ENCODE results near the gene MTG2.

Gene MTG2

DNA sequence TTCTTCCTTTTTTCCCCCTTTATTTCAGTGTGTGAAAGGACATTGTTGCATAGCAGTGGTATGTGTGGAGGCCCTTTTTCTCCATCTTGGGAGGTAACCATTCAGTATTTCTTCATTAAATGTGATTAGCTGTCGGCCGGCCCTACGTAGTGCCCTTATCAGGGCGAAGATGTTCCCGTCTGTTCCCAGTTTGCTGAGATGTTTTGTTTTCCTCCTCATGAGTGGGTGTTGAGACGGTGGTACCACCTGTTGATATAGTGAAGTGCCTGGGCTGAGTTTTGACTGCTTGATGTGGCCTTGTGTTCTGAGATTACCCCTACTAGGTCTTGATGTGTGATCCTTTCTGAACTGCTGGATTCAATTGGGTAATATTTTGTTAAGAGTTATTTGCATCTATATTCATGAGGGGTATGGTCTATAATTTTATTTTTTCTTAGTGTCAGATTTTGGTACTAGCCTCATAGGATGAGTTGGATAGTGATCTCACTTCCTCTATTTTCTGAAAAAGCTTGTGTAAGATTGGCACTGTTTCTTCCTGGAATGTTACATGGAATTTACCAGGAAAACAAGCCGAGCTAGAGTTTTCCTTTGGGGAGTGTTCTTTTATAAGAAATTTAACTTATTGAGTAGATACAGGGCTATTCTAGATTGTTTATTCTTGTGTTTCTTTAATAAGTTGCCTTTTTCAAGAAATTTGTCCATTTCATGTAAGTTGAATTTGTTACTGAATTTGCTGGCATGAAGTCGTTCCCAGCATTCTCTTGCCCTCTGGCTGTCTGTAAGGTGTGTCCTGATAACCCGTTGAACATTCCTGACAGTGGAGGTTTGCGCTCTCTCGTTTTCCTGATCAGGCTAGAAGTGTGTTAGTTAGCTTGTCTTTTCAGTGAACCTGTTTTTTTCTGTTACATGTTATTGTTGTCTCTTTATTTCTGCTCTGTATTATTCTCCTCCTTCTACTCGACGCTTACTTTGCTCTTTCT, 4.3 kb downstream of the MTG2 start:
- no peak for DNase-seq

DNA sequence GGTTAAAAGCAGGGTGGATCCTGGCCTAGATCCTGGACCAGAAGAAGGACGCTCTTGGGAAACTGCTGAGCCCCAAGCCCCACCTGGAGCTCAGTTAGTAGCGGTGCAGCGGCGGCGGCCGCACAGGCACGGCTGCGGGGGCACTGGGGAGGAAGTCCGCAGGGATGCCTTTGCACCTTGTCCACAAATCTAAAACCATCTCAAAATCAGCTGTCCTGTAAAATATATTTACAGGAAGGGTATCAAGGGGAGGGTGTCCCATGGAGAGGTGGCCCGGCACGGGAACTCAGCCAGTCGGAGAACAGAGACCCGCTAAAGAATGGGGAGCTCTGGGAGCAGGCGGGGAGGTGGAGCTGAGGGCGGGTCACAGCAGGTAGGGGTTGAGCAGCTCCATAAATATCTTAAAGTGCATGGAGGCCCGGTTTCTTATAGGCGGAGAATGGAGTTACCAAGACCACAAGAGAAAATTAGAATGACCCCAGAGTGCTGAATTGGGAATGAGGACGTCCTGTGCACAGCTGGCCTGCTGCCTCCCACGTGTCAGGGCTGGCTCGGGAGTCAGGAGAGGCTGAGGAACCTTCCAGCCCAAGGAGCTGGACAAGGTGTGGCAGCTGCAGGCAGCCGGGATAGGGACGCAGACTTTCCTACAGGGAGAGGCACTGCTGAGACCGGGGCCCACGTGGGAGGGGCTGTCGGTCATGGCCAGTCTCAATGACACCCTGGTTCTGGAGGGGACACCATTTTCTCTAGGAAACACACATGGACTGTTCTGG, 8.0 kb downstream of the MTG2 start:
- DNase-seq, result no peak

DNA sequence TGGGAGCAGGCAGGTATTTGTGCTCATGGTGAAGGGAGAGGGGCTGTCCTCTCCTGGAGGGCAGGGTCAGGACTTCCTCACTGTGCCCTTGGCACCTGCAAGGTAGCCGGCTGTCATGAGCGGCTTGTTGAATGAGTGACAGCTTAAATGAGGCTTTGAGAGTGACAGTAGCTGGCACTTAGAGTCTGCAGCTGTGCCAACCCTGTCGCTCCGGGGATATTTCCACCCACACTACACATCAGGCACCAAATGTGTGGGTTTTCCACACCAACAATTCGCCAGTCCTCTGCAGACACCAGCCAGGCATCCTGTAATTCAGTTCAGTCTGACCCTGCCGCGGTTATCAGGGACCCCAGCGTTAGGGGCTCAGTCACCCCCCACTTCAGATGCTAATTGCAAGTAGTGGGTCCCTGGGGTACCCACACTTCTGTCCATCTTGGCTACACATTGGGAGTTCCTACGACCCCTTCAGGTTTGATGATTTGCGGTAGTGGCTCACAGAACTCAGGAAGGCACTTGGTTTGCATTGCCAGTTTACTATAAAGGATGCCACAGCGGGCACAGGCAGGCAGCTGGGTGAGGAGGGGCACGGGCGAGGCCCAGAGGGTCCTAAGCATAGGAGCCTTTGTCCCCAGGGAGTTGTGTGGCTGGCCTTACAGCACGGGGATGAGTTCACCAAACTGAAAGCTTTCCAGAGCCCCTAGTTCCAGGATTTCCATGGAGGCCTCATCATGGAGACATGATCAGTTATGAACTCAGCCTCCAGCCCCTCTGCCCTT, 9.1 kb downstream of the MTG2 start:
- DNase-seq, result no peak

DNA sequence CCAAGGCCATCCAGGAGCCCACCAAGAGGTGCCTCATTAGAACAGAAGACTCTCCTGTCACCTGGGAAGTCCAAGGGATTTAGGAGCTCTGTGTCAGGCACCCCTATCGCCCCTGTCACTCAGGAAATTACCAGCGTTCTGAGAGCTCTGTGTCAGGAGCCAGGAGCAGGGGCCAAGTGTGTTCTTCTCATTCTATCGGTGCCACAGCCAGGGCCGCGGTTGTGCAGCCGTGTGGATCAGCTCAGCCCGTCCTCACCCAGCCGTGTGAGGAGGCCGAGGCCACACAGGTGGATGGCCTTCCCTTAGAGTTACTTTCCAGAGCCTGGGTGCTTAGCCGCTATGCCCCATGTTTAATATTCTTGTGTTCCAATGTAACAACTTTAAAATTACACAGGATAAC, 9.8 kb downstream of the MTG2 start:
- DNase-seq, result no peak

DNA sequence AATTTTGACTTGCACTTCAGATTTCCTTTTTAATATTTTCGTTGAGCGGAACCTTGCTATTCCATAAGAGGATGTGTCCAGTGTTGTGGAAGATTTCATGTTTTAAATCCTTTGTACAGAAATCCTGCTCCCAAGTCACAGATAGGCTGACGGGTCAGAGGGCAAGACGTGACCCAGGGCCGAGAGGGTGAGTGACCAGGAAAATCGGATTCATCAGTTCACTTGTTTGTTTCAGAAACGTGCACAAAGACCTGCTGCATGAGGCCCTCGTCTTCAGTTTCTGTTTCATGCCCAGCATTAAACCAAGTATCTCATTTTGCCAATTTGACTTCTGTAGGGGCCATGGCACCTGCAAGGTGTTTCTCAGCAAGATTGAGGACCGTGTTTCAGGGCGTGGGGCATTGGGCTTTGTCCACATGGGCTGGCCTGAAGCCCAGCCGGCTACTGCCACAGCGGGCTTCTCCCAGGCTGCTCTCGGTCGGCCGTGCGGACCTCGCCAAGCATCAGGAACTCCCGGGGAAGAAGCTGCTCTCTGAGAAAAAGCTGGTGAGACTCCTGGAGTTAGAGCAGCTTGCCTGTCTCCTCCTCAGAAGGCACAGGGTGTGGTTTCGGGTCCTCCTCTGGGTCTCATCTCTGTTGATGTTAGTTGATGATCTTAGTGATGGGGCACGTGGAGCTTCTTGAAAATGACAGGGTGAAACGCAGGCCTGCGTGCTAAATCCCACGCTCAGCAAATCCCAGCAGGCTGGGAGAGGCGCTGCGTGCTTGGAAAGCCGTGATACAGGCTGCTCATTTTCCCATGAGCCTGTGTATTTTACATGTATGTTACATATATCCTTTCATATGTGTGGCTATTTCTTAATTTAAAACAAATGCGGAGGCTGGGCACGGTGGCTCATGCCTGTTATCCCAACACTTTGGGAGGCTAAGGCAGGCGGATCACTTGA, 10.5 kb downstream of the MTG2 start:
- DNase-seq, result no peak

DNA sequence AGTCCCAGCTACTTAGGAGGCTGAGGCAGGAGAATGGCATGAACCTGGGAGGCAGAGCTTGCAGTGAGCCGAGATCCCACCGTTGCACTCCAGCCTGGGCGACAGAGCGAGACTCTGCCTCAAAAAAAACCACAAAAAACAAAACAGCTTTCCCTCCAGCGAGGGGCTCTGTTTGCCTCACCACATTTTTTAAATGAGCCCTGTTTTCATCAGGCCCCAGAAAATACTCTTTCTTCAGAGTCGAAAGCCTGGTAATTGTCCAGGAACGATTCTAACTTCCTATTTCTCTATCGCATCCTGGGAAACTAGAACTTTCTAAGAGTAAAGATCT, 12.2 kb downstream of the MTG2 start:
- DNase-seq, result no peak

DNA sequence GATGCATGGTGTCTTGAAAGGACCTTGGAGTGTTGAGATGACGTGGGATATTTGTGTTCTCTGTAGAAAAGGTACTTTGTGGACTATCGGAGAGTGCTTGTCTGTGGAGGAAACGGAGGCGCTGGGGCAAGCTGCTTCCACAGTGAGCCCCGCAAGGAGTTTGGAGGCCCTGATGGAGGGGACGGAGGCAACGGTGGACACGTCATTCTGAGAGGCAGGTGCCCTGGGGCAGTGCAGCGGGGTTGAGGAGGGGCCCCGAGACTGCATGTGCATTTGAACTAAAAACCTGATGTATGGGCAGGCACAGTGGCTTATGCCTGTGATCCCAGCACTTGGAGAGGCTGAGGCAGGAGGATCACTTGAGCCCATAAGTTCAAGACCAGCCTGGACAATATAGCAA, 12.9 kb downstream of the MTG2 start:
- DNase-seq, result no peak

DNA sequence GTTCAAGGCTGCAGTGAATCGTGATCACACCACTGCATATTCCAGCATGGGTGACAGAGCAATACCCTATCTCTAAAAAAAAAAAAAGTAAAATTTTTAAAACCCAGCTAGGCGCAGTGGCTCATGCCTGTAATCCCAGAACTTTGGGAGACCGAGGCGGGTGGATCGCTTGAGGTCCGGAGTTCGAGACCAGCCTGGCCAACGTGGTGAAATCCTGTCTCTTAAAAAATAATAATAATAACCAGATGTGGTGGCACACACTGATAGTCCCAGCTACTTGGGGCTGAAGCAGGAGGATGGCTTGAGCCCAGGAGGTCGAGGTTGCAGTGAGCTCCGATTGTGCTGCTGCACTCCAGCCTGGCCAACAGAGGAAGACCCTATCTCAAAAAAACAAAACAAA, 13.5 kb downstream of the MTG2 start:
- DNase-seq, result no peak

DNA sequence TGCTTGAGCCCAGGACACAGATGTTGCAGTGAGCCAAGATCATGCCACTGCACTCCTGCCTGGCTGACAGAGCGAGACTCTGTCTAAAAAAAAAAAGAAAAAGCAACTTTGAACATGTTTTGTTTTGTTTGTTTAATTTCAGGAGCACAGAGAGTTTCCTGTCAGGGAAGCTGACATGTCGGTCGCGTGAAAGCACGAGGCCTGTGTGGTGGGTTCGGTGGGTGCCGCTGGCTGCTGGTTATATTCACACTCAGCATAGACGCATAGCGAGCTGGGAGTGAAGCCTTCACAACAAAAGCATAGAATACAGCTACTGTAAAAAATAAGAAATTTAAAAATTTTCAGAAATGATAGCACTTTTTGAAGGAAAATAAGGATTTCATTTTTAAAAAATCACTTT, 14.5 kb downstream of the MTG2 start:
- no peak for DNase-seq

DNA sequence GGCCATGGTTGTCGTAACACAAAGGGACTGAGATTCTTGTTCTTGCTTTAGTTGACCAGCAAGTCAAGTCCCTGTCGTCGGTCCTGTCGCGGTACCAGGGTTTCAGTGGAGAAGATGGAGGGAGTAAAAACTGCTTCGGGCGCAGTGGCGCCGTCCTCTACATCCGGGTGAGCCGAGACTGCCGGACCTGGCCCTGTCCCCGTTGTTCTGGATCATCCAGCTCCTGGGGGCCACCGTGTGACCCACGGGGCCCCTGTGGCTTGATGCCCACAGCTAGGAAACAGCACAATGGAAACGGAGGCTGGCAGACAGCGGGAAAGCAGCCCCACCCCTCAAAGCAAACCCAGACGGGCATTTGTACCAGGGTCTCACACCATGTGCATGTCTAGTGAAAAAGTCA, 15.0 kb downstream of the MTG2 start:
- DNase-seq, result no peak

DNA sequence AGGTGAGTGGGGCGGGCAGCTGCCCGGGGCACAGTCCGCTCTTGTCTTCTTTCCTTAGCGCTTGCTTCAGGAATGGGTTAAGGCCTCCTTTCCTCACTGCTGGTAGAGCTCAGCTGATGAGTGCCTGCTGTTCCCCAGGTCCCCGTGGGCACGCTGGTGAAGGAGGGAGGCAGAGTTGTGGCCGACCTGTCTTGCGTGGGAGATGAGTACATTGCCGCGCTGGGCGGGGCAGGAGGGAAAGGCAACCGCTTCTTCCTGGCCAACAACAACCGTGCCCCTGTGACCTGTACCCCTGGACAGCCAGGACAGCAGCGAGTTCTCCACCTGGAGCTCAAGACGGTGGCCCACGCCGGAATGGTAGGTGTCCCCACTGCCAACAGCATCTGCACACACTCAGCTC, 15.7 kb downstream of the MTG2 start:
- DNase-seq, result no peak

DNA sequence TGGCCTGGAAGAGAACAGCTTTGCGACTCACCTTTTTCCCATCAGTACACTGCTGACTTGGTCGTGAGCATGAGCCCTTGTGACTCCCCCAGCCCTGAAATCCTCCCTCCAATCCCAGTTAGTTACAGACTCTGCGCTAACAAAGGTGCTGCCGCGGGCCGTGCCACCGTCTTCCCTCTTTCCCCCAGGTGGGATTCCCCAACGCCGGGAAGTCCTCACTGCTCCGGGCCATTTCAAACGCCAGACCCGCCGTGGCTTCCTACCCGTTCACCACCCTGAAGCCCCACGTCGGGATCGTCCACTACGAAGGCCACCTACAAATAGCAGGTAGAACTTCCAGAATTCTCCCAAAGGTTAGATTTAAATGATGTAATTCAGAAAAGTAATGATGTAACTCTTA, 16.1 kb downstream of the MTG2 start:
- no peak for DNase-seq

DNA sequence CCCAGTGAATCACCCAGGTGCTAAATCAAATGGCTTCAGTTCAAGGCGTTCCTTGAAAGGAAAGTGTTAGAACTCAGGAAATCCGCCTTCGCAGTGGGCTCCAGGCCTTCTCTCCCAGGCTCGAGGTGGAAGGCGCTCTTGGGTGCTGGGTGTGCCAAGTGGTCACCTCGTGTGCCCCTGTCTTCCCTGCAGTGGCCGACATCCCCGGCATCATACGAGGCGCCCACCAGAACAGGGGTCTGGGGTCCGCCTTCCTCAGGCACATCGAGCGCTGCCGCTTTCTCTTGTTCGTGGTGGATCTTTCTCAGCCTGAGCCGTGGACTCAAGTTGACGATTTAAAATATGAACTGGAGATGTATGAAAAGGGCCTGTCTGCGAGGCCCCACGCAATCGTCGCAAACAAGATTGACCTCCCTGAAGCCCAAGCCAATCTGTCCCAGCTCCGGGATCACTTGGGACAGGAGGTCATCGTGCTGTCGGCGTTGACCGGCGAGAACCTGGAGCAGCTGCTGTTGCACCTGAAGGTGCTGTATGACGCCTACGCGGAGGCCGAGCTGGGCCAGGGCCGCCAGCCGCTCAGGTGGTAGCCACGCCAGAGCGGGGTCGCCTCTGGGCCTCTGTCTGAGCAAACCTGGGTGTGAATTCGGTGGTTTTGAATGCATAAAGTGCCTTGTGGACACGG, 17.8 kb downstream of the MTG2 start:
- DNase-seq, result no peak

DNA sequence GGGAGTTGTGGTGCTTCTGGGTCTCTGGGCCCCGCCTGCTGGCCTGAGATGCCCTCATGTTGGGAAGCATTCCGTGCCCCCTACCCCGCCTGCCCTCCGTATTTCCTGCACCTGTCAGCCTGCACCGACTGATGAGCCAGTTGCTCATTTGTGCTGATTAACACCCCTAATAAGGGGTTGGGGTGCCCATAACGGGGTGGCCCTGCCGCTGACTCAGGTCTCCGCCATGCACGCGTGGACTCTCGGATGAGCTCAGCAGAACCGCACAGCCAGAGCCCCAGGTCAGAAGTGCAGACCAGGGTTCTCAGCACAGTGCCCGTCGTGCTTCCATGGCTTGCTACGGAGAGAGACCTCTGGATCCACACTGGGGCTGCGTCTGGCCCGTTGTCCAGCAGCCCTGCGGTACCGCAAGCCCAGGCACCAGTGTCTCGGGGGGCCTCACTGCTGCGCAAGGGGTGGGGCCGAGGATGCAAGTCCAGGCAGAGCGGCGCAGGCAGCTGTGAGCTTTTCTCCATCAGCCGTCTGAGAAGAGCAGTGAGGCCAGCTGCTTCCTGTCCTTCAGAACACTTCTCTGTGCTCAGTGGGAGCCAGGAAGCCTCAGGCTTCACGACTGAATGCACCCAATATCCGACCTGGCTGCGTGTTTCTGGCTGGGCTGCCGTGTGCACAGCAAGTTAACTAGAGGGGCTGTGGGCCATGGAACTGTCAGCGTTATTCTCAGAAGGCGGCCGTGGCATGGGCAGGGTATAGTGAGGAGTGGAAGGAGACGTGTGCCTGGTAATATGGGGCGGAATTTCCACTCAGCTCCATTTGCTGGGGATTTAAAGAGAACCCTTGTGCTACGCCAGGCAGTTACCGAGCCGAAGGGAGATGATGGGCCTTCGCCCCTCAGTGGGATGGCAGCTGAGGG, 18.6 kb downstream of the MTG2 start:
- DNase-seq, result peak; percentile 28

DNA sequence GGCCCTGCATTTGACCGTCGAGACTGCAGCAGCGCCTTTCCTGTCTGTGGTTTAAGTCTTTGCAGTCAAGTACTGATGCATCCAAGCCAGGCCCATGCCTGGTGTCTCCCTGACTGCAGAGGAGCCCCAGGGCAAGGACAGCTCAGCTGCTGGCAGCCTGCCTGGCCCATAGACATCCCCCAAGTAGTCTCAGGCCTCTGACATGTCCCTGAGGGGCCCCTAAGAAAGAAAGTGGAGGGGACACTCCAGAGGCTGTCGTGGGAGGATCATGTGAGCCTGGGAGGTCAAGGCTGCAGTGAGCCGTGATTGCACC, 19.2 kb downstream of the MTG2 start:
- DNase-seq, result no peak

DNA sequence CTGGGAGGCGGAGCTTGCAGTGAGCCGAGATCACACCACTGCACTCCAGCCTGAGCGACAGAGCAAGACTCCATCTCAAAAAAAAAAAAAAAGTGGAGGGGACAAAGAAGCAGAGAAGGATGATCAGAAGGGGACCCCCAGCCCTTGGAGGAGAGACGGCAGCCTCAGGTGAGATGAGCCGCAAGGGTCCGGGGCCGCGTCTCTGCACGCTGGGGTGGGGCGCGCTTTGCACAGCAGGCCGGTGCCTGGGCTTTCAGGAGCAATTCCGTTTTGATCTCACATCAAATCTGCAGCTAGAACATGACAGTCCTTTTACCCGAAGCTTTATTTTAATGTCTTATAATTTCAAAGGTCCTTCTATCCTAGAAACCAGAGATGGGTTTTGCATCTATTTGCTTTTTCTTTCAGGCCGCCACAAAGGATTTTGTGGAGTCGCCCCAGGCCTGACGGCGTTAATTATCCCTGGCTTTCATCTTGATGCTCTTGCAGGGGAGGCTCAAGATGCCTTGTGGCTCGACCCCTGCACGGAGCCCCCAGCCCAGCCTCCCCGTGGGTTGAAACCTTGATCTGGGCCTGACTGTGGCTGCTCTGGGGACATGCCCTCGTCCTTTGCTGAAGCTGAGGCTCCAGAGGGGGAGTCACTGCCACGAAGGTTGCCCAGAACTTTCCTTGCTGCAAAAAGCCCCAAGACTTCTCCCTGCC, 20.0 kb downstream of the MTG2 start:
- DNase-seq, result no peak

DNA sequence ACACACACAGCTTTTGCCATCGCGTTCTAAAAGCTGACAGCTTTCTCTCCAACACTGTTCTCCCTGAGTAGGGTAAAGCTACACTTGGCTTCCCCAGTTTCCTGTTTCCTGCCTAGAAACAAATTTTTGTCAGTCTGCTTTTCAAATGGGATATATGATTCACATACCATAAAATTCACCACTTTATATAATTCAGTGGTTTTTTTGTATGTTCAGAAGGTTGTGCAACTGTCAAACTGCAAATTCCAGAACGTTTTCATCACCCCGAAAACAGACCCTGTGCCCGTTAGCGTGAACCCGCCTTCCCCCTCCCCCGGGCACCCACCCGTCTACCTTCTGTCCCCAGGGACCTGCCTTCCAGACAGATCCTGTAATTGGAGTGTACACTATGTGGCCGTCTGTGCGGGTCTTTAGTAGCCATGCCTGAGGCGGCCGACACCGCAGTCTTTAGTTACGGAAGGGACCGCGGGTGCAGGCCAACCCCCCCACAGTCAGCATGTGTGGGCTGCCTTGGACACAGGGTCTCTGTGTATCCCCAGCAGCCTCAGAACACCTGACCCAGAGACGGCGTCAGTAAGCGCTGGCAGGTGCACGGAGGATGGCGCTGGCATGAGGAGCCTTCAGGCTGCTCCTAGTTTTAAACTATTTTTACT, 20.7 kb downstream of the MTG2 start:
- no peak for DNase-seq

DNA sequence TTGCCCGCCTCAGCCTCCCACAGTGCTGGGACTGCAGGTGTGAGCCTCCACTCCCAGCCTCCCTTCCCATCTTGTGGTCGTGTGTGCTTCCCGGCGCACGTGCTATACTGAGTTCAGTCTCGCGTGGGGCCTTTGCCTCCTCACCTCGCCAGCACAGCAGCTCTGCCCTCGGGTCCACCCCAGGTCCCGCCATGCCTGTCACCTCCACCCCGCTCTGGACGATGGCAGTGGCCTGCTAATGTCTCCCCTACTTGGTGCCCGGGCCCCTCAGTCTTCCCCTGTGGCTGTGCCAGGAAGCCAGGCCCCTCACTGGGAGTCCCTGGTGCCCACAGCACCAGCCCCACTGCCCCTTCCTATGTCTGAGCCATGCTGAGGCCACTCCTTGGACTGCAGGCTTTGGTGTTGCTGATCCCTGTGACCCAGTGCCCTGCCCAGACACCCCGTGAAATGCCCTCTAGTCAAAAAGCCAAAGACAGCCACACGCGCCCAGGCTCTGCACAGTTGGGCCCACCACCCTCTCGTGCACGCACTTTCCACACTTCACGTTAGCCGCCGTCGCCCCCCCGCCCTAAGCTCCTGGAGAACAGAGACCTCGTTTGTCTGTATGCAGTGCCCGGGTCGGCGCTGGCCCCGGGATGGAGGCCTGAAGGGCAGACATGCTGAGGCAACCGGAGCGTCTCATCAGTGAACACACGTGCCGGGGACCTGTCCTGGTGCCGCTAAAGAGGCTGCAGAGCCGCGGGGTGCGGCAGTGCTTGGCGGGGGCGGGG, 23.0 kb downstream of the MTG2 start:
- no peak for DNase-seq

DNA sequence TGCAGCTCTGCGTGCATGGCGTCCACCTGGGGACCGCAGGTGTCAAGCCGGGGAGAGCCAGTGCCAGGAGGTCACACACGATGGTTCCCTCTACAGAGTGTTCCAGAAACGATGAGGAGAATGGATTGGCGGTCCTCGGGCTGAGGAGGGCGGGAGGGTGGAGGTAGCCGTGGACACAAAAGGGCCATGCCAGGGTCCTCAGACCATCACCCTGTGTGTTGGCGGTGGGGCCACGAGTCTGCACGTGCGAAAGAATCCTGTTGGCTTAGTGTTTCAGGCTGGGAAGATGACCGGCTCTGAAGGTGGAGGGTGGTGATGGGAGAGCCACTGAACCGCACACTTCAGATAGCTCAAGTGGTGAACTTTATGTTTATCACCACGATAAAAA, 23.6 kb downstream of the MTG2 start:
- DNase-seq, result no peak
